HG03342 (cell line): ENCODE measurements around the gene EPAS1.

Experiments
- ATAC-seq: cut with Tn5 transposase; IDR thresholded peaks from one replicate; pipeline ENCODE4 v1.9.1; 2021; ENCODE audit warnings: mild to moderate bottlenecking, moderate library complexity; ENCODE audit not compliant: unreplicated experiment

Gene EPAS1

DNA sequence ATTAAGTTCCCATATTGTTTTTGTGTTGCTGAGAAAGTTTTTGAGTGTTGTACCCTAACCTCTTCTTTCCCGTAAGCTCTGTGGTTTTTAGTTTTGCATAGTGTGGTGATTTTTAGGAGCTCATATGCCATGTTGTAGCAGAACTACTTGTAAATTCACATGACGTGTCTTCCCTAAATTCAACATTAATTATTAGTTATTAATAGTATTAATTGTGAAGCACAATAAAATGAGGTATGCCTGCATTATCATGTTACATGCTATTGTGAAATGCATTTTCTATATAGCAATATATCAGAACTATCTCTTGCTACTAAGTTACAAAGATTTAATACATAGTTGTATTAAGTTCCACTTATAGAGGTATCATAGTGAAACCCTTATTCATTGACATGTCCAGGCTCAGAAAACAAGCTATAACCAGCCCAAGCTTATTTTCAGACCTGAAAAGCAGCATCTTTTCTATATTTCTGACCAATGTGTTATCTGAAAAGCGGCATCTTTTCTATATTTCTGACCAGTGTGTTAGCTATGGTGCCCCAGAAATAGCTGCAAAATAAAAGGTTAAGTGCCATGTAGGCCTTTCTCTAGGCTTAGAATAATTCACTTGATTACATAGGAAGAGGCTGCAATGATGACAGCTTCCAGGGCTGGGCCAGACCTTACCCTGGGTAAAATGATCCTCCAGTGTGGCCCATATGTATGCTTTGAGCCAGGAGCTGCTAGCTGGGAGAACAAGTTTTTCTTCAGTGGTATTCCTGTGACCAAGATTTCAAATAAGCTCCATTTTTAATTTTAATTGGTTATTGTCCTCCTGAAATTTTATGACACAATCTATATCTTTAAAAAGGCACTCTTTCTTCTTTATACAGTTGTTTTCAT is 21.6 kb downstream of the EPAS1 start:
- no peak for ATAC-seq

DNA sequence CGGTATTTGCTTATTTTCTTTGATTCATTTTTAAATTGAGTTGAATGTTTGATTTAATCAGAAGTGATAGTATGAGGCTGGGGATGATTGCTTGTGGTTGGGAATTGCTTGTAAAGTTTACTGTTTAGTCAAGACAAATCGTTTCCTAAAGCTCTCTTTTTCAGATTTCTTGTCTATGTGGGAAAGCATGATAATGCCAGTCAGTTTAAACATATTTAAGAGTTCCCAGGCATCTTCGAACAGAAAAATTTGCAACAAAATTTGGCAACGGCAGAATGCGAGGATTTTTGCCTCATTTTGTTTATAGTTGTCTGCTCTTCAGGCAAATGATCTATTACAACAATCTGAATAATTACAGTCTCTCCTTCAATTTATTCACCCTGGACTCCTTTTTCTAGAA is 22.5 kb downstream of the EPAS1 start:
- ATAC-seq = no peak

DNA sequence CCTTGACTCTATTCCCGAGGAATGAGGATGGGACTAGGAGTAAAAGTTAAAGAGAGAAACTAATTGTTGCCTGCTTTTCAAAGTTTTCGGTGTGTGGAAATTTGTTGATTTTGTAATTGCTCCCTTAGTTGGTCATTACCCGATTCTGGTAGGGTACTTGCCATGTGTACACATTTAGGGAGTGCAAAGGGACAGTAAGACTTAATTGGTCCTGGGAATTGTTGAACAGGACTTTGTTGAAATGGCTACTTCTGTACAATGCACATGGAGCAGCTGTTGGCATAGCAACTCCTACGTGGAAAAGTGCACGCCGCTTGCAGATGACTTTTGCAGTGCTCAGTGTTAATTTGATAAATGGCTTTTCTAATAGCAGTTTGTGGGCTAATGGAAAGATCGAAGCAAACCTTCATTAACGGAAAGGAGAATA is 22.9 kb downstream of the EPAS1 start:
- ATAC-seq = no peak

DNA sequence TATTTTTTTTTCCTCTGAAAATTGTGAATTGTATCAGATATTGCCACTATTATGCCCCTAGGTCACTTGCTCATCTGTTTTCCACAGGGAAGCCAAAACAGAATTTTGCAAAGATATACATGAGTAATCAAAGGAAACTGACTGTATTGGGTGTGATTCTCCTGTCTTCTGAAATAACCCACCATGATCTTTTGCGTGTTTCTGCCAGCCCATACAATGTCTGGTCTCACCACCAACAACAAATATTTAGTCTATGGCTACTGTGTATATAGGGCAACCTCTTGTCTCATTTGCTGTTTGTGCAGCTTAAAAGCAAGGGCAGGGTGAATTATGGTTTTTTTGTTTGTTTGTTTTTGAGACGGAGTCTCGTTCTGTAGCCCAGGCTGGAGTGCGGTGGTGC is 26.5 kb downstream of the EPAS1 start:
- ATAC-seq = no peak

DNA sequence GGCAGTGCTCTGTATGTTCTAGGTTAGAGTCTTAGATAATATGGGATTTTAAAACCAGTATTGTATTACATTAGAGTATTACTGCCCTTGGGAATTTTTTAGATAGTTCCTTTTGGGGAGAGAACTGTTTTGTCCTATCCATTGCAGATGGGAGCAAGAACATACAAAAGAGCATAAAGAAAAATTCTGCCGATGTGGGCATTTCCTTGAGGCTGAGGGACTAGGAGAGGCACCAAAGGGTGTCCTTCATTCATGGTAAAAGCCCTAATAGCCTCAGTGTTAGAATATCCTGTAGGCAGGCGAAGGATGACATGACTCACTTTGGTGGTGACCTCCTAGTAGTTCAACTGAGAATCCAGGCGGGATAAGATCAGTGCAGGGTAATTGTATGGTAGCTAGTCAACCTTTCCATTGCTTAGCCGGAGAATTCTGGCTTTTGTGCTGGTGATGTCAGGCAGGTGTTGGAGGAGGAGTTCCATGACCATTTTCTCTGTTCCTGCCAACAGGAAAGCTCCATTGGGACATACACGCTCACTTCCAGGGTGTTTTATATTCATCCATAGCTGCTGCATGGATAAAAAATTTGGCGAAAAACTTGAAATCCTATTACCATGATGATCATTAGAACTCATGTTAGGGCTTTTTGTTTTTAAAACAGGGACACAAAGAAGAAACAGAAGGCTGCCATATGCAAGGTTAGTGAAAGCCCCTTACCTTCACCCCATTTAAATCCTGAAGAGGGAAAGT is 28.1 kb downstream of the EPAS1 start:
- no peak for ATAC-seq

DNA sequence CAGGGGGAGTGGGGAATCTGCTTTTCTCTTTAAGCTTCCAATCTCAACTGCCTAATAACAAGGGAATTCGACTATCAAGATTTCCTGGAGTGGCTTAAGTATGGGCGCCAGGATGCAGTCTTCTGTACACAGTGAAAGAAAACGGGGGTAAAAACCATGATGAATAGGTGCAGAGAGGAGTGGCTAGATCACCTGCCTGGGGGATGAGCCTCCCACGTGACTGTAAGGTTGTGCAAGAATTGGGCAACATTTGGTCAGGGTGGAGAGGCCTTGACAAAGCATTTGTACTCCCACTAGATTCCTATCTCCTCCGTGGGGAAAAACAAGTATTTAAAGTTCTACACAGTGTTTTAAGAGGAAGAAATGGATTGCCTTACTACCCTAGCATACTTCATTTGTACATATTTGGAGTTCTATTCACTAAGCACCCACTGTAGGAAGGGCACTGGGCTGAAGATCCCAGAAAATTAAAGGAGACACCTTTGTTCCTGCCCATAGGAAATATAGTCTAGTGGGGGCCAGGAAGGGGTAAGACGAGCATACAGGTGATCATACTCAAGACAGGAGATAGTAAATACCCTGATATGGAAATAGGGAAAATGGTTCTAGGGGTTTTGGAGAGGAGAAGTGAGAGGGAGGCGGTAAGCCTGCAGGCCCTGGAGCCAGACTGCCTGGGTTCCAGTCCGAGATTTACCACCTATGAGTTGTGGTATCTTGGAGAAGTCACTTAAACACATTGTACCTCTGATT is 29.2 kb downstream of the EPAS1 start:
- ATAC-seq = no peak

DNA sequence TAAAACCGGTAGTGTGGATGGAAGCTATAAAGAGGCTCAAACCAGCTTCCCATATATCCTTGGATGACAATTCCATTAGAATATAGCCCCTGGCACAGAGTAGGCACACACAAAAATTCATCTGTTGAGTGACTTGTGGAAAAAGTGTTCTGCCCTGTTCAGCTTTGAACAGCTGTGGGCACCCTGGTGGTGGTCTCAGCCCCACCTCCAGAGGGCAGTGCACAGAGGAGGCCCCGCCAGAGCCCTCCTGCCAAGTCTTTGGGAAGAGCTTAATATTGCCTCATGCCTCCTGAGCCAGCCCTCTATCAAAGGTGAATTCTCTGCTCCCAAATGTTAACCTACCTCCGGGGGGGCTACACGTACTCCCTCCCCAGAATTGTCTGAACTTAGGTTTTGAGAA is 30.4 kb downstream of the EPAS1 start:
- ATAC-seq = no peak

DNA sequence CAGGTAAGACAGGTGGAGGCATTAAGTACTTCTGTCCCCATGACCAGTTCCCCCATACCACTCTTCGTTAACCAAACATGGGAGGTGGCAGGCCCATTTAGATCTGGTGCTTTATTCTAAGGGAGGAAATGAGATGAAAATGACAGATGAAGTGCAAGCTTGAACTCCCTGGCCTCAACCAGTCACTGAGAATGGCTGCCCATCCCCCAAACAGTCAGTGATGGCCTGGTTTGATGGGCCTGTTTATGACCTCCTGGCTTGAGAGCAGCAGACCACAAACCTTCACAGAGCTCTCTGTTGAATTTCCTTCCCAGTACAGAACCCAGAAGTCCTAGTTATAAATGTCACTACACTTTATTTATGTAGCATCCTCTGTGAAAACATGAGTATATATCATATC is 31.1 kb downstream of the EPAS1 start:
- ATAC-seq = no peak

DNA sequence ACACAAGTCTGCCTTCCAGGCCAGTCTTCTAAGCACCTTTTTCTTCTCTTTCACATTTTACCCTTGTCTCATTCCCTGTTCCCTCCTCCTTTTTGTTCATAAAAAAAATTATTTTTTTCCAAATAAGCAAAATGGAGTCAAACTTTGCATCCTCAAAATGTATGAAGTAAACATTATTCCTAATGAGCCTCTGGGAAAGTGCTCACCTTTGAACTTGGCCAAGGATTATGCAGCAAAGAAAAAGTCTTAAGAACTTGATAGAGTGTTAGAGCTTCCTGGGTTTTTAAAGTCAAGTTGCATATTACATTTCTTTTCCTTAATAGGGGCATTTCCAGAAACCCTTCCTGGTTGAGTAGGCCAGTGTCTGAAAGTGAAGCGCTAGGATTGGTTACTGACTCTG is 31.6 kb downstream of the EPAS1 start:
- ATAC-seq = no peak

DNA sequence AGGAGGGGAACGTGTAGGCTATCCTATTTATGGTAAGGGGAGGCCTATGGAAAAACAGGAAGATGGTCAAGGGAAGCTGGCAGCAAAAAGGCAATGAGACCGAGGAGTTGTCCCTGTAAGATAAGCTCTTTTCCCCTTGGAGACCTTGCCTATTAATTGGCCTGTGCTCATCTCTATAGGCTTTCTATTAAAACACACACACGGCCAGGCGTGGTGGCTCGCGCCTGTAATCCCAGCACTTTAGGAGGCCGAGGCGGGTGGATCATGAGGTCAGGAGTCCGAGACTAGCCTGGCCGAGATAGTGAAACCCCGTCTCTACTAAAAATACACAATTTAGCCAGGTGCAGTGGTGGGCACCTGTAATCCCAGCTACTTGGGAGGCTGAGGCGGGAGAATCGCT is 32.1 kb downstream of the EPAS1 start:
- no peak for ATAC-seq

DNA sequence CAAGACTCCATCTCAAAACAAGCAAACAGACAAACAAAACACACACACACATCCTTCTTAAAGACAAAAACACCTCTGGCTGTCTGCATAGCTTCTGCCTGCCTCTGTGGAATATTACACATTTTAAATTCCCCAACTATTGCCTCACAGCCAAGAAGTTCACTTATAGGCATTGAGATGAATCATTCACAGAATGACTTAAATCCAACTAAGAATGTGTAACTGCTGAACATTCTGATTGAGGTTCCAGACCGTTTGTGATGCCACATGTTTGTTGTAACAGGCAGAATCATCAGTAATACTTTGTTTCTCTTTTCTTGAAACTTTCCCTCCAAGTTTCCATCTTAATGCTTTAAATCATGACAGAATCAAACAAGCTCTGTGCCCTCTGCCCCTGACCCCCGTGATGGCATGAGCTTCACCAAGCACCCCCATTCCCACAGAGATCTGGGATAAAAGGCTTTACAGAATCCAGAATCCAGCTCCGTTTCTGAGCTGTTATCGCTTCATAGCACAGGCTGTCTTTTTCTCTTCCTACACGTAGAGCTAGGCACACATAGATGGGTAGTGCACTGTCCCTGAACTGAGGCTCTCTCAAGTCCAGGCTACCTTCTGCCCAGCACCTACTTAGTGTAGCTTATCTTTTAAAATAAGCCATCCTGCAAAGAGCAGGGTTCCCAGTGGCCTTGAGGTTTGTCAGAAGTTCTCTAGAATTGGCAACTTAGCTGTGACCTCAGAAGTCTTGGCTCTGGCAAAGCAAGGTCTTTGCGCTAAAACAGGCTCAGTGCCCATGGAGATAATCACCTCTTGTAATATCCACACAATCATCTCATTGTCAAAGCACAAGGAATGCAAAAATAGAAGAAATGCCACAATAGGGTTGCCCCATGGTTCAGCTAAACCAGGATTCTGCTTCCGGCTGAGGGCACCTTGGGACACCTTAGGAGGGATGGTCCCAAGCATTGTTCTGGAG is 32.9 kb downstream of the EPAS1 start:
- ATAC-seq = no peak

DNA sequence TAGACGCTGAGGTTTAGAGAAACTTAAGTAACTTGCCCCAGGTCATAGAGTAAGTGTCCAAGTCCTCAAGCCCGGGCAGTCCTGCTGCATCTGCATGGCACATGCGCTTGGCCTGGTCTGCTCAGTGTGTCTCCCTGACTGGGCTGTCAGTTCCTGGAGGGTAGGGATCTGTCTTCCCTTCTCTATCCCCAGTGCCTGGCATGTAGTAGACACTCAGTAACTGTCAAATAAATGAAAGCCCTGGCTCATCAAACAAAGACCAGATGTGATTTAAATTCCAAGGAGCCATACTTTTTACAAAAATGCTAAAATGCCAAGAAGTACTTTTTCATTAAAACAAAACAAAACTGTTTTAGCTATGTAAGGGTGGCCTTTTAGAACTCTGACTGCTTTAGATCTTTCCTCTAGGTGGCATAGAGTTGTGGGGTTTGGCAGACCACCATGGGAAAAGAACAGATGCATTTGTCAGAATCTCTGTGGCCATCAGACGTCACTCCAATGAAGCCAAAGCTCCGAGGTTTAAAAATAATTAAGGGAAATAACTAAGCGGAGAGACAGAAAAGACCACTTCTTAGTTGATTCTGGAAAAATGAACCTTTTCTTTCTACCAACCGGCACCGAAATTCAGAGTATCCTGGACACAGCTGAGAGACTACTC is 34.0 kb downstream of the EPAS1 start:
- no peak for ATAC-seq

DNA sequence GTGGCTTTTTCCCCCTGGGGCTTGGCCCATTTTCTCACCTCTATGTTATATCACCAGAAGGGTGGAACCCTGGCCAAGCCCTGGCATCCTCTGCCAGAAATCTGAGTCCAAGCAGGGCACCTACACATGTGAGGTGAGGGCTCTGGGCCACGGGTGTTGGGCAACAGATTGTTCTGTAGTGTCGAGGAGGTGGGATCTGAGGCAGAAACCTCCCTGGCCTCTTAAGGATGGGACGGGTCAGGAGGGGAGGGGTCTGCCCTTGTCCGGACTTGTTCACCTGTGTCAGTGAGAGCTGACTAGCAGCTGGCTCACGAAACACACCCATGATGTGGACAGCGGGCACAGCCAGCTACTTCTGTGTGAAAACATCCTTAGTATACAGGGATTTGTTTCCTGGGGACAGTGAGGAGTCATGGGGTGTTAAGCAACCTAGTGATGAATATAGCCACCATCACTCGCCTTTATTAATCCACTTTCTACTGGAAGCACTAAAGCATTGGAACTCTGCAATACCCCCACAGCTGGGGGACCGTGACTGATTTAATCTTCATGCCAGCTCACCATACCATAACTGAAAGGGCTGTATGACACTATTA is 35.6 kb downstream of the EPAS1 start:
- no peak for ATAC-seq

DNA sequence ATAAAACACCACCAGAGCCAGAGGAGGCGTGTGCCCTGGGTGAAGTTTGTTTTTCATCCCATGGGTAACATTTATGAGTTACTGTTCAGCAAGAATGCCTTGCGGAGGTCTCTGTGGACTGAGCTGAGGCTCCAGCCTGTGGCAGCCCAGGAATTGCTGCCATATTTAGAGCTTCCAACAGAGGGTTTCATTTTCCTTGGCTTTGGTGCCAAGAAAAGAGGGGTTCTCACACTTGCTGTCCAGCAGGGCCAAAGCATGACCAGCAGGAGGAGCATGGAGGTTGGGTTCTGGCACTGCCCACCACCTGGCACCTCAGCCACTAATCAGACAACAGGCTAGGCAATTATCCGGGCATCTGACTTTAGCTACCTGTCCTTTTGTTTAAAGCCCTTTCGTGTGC is 36.7 kb downstream of the EPAS1 start:
- no peak for ATAC-seq

DNA sequence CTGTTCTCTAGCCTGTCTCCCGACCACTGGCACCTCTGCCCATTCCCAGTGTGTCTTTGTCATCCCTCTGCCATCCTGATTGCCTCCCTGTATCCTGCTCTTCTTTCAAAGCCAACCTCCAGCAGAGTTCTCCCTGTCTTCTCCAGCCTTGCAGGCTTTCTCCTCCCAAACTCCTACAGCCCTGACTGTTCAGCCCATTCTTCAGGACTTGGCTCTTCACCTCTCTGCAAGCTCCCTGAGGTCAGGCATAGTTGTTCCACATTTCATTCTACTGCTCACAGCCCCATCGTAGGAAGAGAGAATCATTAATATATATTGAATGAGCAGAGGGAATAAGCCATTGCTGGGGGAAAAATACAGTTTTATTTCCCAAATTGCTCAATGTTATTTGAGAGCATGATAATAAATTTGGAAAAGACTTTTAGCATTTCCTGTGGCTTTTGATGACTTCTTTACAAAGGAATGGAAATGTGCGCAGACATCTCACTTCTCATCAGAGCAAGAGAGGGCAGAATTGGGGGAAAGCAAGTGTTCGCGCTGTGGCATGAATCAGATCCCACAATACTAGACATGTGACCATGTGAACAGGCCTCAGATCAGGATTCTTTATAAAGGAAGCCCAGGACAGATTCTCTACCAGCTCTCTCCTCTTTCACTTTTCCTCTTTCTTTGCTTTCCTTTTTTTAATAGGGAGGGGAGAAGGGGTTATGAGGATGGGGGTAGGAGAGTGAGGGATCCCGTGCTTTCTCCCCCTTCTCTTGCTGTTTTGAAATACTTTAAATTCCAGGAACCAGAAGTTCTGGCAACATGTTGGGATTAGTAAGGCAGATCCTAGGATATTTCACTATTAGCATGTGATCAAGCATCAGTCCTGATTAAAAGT is 37.4 kb downstream of the EPAS1 start:
- ATAC-seq = no peak

DNA sequence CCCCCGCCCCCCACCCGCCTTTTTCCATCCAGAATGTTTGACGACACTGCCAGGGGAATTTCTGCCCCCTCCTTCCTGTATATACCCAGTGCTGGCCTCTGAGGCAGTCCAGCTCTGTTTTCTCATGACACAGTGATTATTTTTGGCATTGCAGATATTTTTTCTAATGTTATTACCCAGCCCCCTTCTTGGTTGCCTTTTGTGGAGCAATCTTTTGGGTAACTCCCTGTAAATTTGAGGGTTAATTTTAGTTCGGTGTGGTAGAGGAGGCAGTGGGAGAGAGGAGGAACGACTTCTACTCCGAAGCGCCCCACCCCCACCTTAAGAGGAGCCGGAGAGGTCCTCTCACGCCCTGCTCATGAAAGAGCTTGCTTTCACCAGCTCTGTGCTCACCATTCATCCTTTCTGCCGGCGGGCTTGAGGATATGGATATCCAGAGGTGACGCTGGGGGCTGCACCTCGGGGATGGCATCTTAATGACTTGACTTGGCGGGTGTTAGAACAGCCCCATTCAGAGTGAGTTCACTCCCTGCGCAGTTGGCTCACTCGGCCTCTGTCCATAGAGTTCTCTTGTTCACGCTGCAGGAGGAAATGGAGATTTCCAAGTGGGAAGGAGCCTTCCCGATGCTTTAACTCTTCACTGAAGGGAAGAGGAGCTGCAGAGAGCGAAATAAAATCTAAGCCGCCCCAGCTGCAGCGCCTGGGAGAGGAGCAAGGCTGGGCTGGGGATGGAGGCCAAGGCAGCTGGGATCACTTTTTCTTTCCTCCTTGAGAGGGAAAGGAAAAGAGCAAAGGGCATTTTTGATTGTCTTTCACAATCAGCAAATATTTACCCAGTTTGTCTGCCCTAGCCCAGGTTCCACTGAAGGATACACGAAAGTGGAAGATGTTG is 38.4 kb downstream of the EPAS1 start:
- no peak for ATAC-seq

DNA sequence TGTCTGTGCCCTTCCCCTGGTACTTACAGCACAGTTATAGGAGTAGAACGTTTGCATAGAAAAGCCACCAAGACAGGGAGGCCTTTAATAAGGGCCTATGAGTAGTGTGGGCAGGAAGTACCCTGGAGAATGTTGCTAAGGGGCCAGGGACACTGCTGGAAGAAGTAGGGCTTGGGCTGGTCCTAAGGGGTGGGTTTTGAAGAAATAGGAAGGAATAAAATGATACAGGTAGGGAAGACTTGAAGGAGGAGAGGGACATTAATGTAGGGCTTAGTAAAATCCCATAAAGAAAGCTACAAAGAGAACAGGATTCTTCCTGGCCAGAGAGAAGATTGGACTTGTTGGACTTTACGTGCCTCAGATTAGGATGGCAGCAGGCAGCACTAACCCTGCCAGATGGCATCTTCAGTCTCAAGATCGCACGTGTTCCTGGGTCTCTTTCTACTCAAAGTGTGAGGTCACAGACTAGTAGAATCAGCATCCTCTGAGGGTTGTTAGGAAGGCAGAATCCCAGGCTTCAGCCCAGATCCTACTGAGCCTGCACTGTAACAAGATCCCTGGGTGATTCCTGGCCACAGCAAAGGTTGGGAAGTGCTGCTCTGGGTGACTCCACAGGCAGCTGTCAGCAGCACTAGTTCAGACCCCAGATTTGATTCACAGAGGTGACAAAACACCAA is 39.2 kb downstream of the EPAS1 start:
- ATAC-seq = no peak
